ENCODE measurements around the gene ERBB2. TPM values are rescaled to one million over a fixed set of nuclear protein-coding genes. Genes with fewer than 3 reads are reported as not detected.

ERBB2 gene
- total and polyA plus RNA-seq, 2 of the 4 experiments (the other 2 are of a cell fraction): 28.7 to 33.3 TPM

DNA sequence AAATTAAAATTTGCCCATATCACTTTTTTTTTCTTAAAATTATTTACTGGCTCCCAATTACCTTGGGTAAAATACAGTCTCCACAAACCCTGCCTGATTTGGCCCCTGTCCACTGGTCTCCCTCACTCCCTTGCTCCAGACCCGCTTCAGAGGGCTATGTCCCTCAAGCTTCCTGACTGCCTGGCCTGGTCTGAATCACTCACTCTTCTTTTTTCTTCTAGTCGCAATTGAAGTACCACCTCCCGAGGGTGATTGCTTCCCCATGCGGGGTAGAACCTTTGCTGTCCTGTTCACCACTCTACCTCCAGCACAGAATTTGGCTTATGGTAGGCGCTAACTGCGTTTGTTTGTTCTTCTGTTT is 11.4 kb upstream of the ERBB2 start:
- H2AFZ ChIP-seq (replicated peaks; ENCODE audit: low read length, poor library complexity): peak overlapping the region; percentile 91
- peak overlapping the region; percentile 81 for H3K4me3 ChIP-seq (ENCODE audit: insufficient read depth, low read depth, low read length)
- no peaks in the 10 kb centered on the region for H4K20me1 ChIP-seq (ENCODE audit: insufficient read depth, low read length)
- H3K14ac ChIP-seq (replicated peaks; ENCODE audit: low read depth, low read length): peak overlapping the region; percentile 78
- H3K4me1 ChIP-seq (ENCODE audit: control insufficient read depth, insufficient read depth, low read length): peaks cover 9% of the 10 kb centered on the region
- no peak overlapping the region for H3K18ac ChIP-seq (ENCODE audit: low read depth, low read length)
- H3K9me3 ChIP-seq (ENCODE audit: control insufficient read depth, insufficient read depth, low read length): no peaks in the 10 kb centered on the region
- H3K27ac ChIP-seq (ENCODE audit: insufficient read depth, low read length): peak overlapping the region; percentile 6; the same call in 1 of the 2 replicates
- intact Hi-C loops (cut with micrococcal nuclease): no loop called here
- peak overlapping the region; percentile 66 for H3K23ac ChIP-seq (ENCODE audit: low read depth, low read length)
- in situ Hi-C loops (cut with MboI; ENCODE audit: low sequenced_read_pairs): no loop called here
- H4K91ac ChIP-seq (ENCODE audit: insufficient read depth, low read depth, low read length): peak overlapping the region; percentile 67
- no peaks in the 10 kb centered on the region for H3K27me3 ChIP-seq (ENCODE audit: control insufficient read depth, insufficient read depth, low read length)
- H3K36me3 ChIP-seq (ENCODE audit: control insufficient read depth, insufficient read depth, low read length): peaks cover 6% of the 10 kb centered on the region
- H4K5ac ChIP-seq (ENCODE audit: low read depth, low read length): peak overlapping the region; percentile 98
- POLR2A ChIA-PET (ENCODE audit: unreplicated experiment): interaction anchor here (0.6 to 1.0 kb wide), 3 partner anchors 8 to 296 kb away, joined by 4 to 7 read pairs (median 4); partner anchors contain the start of gene ERBB2
- peak overlapping the region; percentile 61; the same call in 1 of the 2 replicates for H3K56ac ChIP-seq (ENCODE audit: extremely low read depth, insufficient read depth, low read length)
- H2BK120ac ChIP-seq (ENCODE audit: low read depth, low read length): no peak overlapping the region
- TF ChIP-seq SMC3 (IDR thresholded peaks at IDR 0.05; ENCODE audit: low read depth, low read length) (no peak), NFE2L2 (IDR thresholded peaks at IDR 0.05; ENCODE audit: low read depth, low read length) (no peak), RAD21 (IDR thresholded peaks at IDR 0.05; ENCODE audit: low read length) (no peak), BHLHE40 (IDR thresholded peaks at IDR 0.05; ENCODE audit: low read depth, low read length) (no peak), CHD1 (IDR thresholded peaks at IDR 0.05; ENCODE audit: low read depth, low read length) (no peak)
- TF ChIP-seq, protein P1, sequence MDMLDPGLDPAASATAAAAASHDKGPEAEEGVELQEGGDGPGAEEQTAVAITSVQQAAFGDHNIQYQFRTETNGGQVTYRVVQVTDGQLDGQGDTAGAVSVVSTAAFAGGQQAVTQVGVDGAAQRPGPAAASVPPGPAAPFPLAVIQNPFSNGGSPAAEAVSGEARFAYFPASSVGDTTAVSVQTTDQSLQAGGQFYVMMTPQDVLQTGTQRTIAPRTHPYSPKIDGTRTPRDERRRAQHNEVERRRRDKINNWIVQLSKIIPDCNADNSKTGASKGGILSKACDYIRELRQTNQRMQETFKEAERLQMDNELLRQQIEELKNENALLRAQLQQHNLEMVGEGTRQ (IDR thresholded peaks at IDR 0.05; ENCODE audit: low read depth, low read length): no peak
- H3K9me1 ChIP-seq (ENCODE audit: insufficient read depth, low read length): peaks cover 8% of the 10 kb centered on the region
- no peak overlapping the region for H2BK15ac ChIP-seq (ENCODE audit: low read depth, low read length)
- CTCF ChIA-PET: interaction anchor here (1.3 to 2.3 kb wide), 4 partner anchors 11 to 67 kb away, joined by 3 to 7 read pairs (median 5); partner anchors contain the start of gene ERBB2
- peaks cover 8 to 16% of the 10 kb centered on the region in 2 experiments for H3K79me1 ChIP-seq (ENCODE audit: low read depth in 1 of 2, low read length in 2 of 2)
- ATAC-seq (ENCODE audit: low read depth) (peak; percentile 8; the same call in 1 of the 2 replicates), DNase-seq (peak; percentile 14)
- peak overlapping the region; percentile 50 for H2AK5ac ChIP-seq (ENCODE audit: low read depth, low read length)
- peak overlapping the region; percentile 83 for H2AK9ac ChIP-seq (replicated peaks; ENCODE audit: low read depth, low read length, poor library complexity)
- no CpG with 5 or more reads among the region's 6 CpGs for WGBS, 2 experiments (ENCODE audit: extremely low coverage in 2 of 2, insufficient read length in 1 of 2)
- peak overlapping the region; percentile 98 to 99 for H4K8ac ChIP-seq (ENCODE audit: low read depth in 2 of 2, low read length in 2 of 2)
- peak overlapping the region; percentile 87 for H3K9ac ChIP-seq (ENCODE audit: low read depth, low read length)
- dilution Hi-C loops (cut with HindIII; ENCODE audit: low sequenced_read_pairs, unreplicated experiment): no loop called here
- no TSS peak for BruUV-seq (replicated peaks)
- peak overlapping the region; percentile 93 for H3K4ac ChIP-seq (ENCODE audit: low read depth, low read length)
- H2BK5ac ChIP-seq (ENCODE audit: low read depth, low read length, poor library complexity, severe bottlenecking): no peak overlapping the region
- H3K4me2 ChIP-seq (ENCODE audit: low read depth, low read length): peak overlapping the region; percentile 95
- H2BK20ac ChIP-seq (ENCODE audit: low read depth, low read length): no peak overlapping the region

Measured in IMR-90 (cell line).